ENCODE measurements around the gene ETFA.

ETFA gene

GRCh38 chr15:76177491-76178040 is 133.7 kb downstream of the ETFA start:
- H2AFZ ChIP-seq (ENCODE audit: low read depth, low read length), result no peak overlapping the region
- H3K27ac ChIP-seq (ENCODE audit: low read length), result no peak overlapping the region
- H3K4me1 ChIP-seq (ENCODE audit: low read length), result peaks cover 14% of the 10 kb centered on the region
- H3K4me2 ChIP-seq (ENCODE audit: low read length), result no peak overlapping the region
- TF ChIP-seq EZH2phosphoT487 (IDR thresholded peaks at IDR 0.05; ENCODE audit: low read depth), result no peak
- TF ChIP-seq, protein P1, sequence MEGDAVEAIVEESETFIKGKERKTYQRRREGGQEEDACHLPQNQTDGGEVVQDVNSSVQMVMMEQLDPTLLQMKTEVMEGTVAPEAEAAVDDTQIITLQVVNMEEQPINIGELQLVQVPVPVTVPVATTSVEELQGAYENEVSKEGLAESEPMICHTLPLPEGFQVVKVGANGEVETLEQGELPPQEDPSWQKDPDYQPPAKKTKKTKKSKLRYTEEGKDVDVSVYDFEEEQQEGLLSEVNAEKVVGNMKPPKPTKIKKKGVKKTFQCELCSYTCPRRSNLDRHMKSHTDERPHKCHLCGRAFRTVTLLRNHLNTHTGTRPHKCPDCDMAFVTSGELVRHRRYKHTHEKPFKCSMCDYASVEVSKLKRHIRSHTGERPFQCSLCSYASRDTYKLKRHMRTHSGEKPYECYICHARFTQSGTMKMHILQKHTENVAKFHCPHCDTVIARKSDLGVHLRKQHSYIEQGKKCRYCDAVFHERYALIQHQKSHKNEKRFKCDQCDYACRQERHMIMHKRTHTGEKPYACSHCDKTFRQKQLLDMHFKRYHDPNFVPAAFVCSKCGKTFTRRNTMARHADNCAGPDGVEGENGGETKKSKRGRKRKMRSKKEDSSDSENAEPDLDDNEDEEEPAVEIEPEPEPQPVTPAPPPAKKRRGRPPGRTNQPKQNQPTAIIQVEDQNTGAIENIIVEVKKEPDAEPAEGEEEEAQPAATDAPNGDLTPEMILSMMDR (IDR thresholded peaks at IDR 0.05; ENCODE audit: low read depth, low read length), result no peak
- no peaks in the 10 kb centered on the region for H3K36me3 ChIP-seq (replicated peaks; ENCODE audit: low read depth, low read length)
- no peak overlapping the region for H3K4me3 ChIP-seq (ENCODE audit: low read length)
- H3K79me2 ChIP-seq (ENCODE audit: low read length), result no peaks in the 10 kb centered on the region
- peaks cover 49% of the 10 kb centered on the region for H3K27me3 ChIP-seq (ENCODE audit: low read depth, low read length)
- no peaks in the 10 kb centered on the region for H3K9me3 ChIP-seq (ENCODE audit: insufficient read depth, low read length)
- H4K20me1 ChIP-seq (ENCODE audit: insufficient read depth, low read length), result no peaks in the 10 kb centered on the region; the same call in 1 of the 2 replicates
- H3K9ac ChIP-seq (ENCODE audit: low read length), result no peak overlapping the region

GRCh38 chr15:76176487-76177085 is 134.7 kb downstream of the ETFA start:
- no peak overlapping the region for H3K4me3 ChIP-seq (ENCODE audit: low read length)
- H3K9ac ChIP-seq (ENCODE audit: low read length), result no peak overlapping the region
- no peak overlapping the region for H2AFZ ChIP-seq (ENCODE audit: low read depth, low read length)
- H3K4me1 ChIP-seq (ENCODE audit: low read length), result peaks cover 8% of the 10 kb centered on the region
- H3K27me3 ChIP-seq (ENCODE audit: low read depth, low read length), result peaks cover 47% of the 10 kb centered on the region
- no peak for TF ChIP-seq EZH2phosphoT487 (IDR thresholded peaks at IDR 0.05; ENCODE audit: low read depth)
- no peak overlapping the region for H3K27ac ChIP-seq (ENCODE audit: low read length)
- no peaks in the 10 kb centered on the region for H3K79me2 ChIP-seq (ENCODE audit: low read length)
- no peak overlapping the region for H3K4me2 ChIP-seq (ENCODE audit: low read length)
- no peaks in the 10 kb centered on the region for H3K36me3 ChIP-seq (replicated peaks; ENCODE audit: low read depth, low read length)
- H3K9me3 ChIP-seq (ENCODE audit: insufficient read depth, low read length), result no peaks in the 10 kb centered on the region
- no peaks in the 10 kb centered on the region; the same call in 1 of the 2 replicates for H4K20me1 ChIP-seq (ENCODE audit: insufficient read depth, low read length)

DNA sequence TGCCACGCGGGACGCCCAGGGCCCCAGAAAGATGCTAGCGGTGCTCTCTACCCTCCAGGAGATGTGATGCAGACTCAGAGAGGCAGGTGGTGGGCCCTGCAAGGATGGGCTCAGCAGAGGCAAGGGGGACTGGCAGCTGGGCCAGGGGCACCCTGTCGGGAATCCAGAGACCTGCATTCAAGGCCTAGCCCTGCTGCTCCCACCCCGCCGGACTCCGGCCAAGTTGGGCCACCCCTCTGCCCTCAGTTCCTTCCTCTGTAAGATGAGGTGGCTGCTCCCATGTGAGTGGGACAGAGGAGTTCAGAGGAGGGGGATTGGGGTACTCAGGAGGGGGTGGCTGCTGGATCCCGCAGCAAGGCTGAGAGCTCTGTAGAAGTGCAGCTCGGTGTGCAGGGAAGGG is 135.2 kb downstream of the ETFA start:
- Histone ChIP-seq H3K27ac (ENCODE audit: low read length) (no peak overlapping the region), H3K9ac (ENCODE audit: low read length) (no peak overlapping the region), H3K36me3 (replicated peaks; ENCODE audit: low read depth, low read length) (no peaks in the 10 kb centered on the region), H3K9me3 (ENCODE audit: insufficient read depth, low read length) (no peaks in the 10 kb centered on the region), H3K79me2 (ENCODE audit: low read length) (no peaks in the 10 kb centered on the region), H3K4me3 (ENCODE audit: low read length) (no peak overlapping the region), H4K20me1 (ENCODE audit: insufficient read depth, low read length) (no peaks in the 10 kb centered on the region; the same call in 1 of the 2 replicates), H3K4me1 (ENCODE audit: low read length) (peaks cover 3% of the 10 kb centered on the region), H2AFZ (ENCODE audit: low read depth, low read length) (no peak overlapping the region), H3K4me2 (ENCODE audit: low read length) (no peak overlapping the region), H3K27me3 (ENCODE audit: low read depth, low read length) (peaks cover 44% of the 10 kb centered on the region)
- TF ChIP-seq EZH2phosphoT487 (IDR thresholded peaks at IDR 0.05; ENCODE audit: low read depth), result no peak

GRCh38 chr15:76175442-76175841 is 135.8 kb downstream of the ETFA start:
- no peak overlapping the region for H3K4me3 ChIP-seq (ENCODE audit: low read length)
- TF ChIP-seq EZH2phosphoT487 (IDR thresholded peaks at IDR 0.05; ENCODE audit: low read depth), result no peak
- TF ChIP-seq, protein P1 (IDR thresholded peaks at IDR 0.05; ENCODE audit: low read depth, low read length), result no peak
- H2AFZ ChIP-seq (ENCODE audit: low read depth, low read length), result no peak overlapping the region
- no peaks in the 10 kb centered on the region for H3K79me2 ChIP-seq (ENCODE audit: low read length)
- no peak overlapping the region for H3K27ac ChIP-seq (ENCODE audit: low read length)
- no peak overlapping the region for H3K9ac ChIP-seq (ENCODE audit: low read length)
- no peaks in the 10 kb centered on the region for H3K4me1 ChIP-seq (ENCODE audit: low read length)
- H3K4me2 ChIP-seq (ENCODE audit: low read length), result no peak overlapping the region
- no peaks in the 10 kb centered on the region for H4K20me1 ChIP-seq (ENCODE audit: insufficient read depth, low read length)
- no peaks in the 10 kb centered on the region for H3K36me3 ChIP-seq (replicated peaks; ENCODE audit: low read depth, low read length)
- no peaks in the 10 kb centered on the region for H3K9me3 ChIP-seq (ENCODE audit: insufficient read depth, low read length)
- H3K27me3 ChIP-seq (ENCODE audit: low read depth, low read length), result peaks cover 39% of the 10 kb centered on the region

DNA sequence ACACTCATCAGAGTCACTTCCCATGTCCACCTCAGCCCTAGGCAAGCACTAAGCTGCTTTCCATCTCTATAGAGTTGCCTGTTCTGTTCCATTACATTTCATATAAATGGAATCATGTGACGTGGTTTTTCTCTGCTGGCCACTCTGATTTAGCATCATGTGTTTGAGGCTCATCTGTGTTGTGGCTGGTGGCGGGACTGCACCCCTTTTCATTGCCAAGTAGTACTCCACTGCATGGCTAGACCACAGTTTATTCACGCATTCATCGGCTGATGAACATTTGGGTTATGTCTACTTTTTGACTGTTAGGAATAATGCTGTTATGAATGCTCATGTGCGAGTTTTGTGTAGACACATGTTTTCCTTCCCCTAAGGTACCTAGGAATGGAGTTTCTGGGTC is 136.6 kb downstream of the ETFA start:
- H3K4me3 ChIP-seq (ENCODE audit: low read length), result no peak overlapping the region
- H3K27ac ChIP-seq (ENCODE audit: low read length), result no peak overlapping the region
- no peak overlapping the region for H2AFZ ChIP-seq (ENCODE audit: low read depth, low read length)
- peaks cover 32% of the 10 kb centered on the region for H3K27me3 ChIP-seq (ENCODE audit: low read depth, low read length)
- TF ChIP-seq EZH2phosphoT487 (IDR thresholded peaks at IDR 0.05; ENCODE audit: low read depth), result no peak
- TF ChIP-seq, protein P1 (IDR thresholded peaks at IDR 0.05; ENCODE audit: low read depth, low read length), result no peak
- no peaks in the 10 kb centered on the region for H3K9me3 ChIP-seq (ENCODE audit: insufficient read depth, low read length)
- H3K4me1 ChIP-seq (ENCODE audit: low read length), result no peaks in the 10 kb centered on the region
- H3K9ac ChIP-seq (ENCODE audit: low read length), result no peak overlapping the region
- no peaks in the 10 kb centered on the region for H3K79me2 ChIP-seq (ENCODE audit: low read length)
- no peak overlapping the region for H3K4me2 ChIP-seq (ENCODE audit: low read length)
- no peaks in the 10 kb centered on the region for H3K36me3 ChIP-seq (replicated peaks; ENCODE audit: low read depth, low read length)
- H4K20me1 ChIP-seq (ENCODE audit: insufficient read depth, low read length), result no peaks in the 10 kb centered on the region
